ENCODE measurements around the gene GPR15LG. TPM values are rescaled to one million over a fixed set of nuclear protein-coding genes. Genes with fewer than 3 reads are reported as not detected.
"Not testable (repeated sequence)": the region's sequence is repeated elsewhere in the genome, so short reads cannot be mapped to it uniquely, and the experiment has no call there.

GPR15LG gene
- total RNA-seq, 3 donors from 2014 or later = not detected

GRCh38 chr10:84176351-84176750 is 2.8 kb downstream of the GPR15LG start:
- H3K4me3 Mint-ChIP-seq = peak overlapping the region; percentile 6
- no peaks in the 10 kb centered on the region for H3K27me3 Mint-ChIP-seq (ENCODE audit: low read depth)
- no peak for ATAC-seq
- peaks cover 10% of the 10 kb centered on the region for H3K4me1 Mint-ChIP-seq (ENCODE audit: low read depth)
- H3K36me3 Mint-ChIP-seq (ENCODE audit: insufficient read depth) = no peaks in the 10 kb centered on the region
- DNase-seq = no peak
- H3K9me3 Mint-ChIP-seq = no peaks in the 10 kb centered on the region

GRCh38 chr10:84176836-84177474 is 3.4 kb downstream of the GPR15LG start:
- Mint-ChIP-seq H3K27me3 (ENCODE audit: low read depth) (no peaks in the 10 kb centered on the region), H3K9me3 (no peaks in the 10 kb centered on the region), H3K36me3 (ENCODE audit: insufficient read depth) (no peaks in the 10 kb centered on the region), H3K4me1 (ENCODE audit: low read depth) (peaks cover 10% of the 10 kb centered on the region), H3K4me3 (peak overlapping the region; percentile 6)
- ATAC-seq (peak; percentile 9 to 38), DNase-seq (no peak)

- DNase-seq (no peak), ATAC-seq (peak; percentile 62 to 74)
- no peak overlapping the region for H3K4me3 Mint-ChIP-seq
- no peaks in the 10 kb centered on the region for H3K27me3 Mint-ChIP-seq (ENCODE audit: low read depth)
- H3K36me3 Mint-ChIP-seq (ENCODE audit: insufficient read depth) = no peaks in the 10 kb centered on the region
- peaks cover 10% of the 10 kb centered on the region for H3K4me1 Mint-ChIP-seq (ENCODE audit: low read depth)
- no peaks in the 10 kb centered on the region for H3K9me3 Mint-ChIP-seq
Measured at GRCh38 chr10:84177541-84178141, 4.0 kb downstream of the GPR15LG start.

- ATAC-seq = no peak
- no peak overlapping the region for H3K4me3 Mint-ChIP-seq
- H3K9me3 Mint-ChIP-seq = no peaks in the 10 kb centered on the region
- DNase-seq = no peak
- H3K4me1 Mint-ChIP-seq (ENCODE audit: low read depth) = peaks cover 10% of the 10 kb centered on the region
- H3K27me3 Mint-ChIP-seq (ENCODE audit: low read depth) = no peaks in the 10 kb centered on the region
- no peaks in the 10 kb centered on the region for H3K36me3 Mint-ChIP-seq (ENCODE audit: insufficient read depth)
Measured at GRCh38 chr10:84178160-84178609, 4.6 kb downstream of the GPR15LG start.

GRCh38 chr10:84179059-84179710 is 5.6 kb downstream of the GPR15LG start:
- Mint-ChIP-seq H3K4me1 (ENCODE audit: low read depth) (peaks cover 10% of the 10 kb centered on the region), H3K36me3 (ENCODE audit: insufficient read depth) (no peaks in the 10 kb centered on the region), H3K9me3 (no peaks in the 10 kb centered on the region), H3K4me3 (no peak overlapping the region), H3K27me3 (ENCODE audit: low read depth) (no peaks in the 10 kb centered on the region)
- DNase-seq (no peak), ATAC-seq (peak; percentile 9 to 64)

GRCh38 chr10:84180386-84180785 is 6.8 kb downstream of the GPR15LG start:
- H3K9me3 Mint-ChIP-seq; H3K27me3 Mint-ChIP-seq (ENCODE audit: low read depth); ATAC-seq; H3K4me3 Mint-ChIP-seq; H3K36me3 Mint-ChIP-seq (ENCODE audit: insufficient read depth); DNase-seq: not testable (repeated sequence)
- H3K4me1 Mint-ChIP-seq (ENCODE audit: low read depth) = peaks cover 10% of the 10 kb centered on the region

GRCh38 chr10:84181631-84182030 is 8.0 kb downstream of the GPR15LG start:
- DNase-seq = no peak
- ATAC-seq = no peak
- Mint-ChIP-seq H3K4me3 (no peak overlapping the region), H3K4me1 (ENCODE audit: low read depth) (peaks cover 5% of the 10 kb centered on the region), H3K36me3 (ENCODE audit: insufficient read depth) (no peaks in the 10 kb centered on the region), H3K9me3 (no peaks in the 10 kb centered on the region), H3K27me3 (ENCODE audit: low read depth) (no peaks in the 10 kb centered on the region)

GRCh38 chr10:84184517-84184916 is 10.9 kb downstream of the GPR15LG start:
- ATAC-seq = no peak
- DNase-seq = no peak
- H3K4me1 Mint-ChIP-seq (ENCODE audit: low read depth) = no peaks in the 10 kb centered on the region

GRCh38 chr10:84185526-84186175 is 12.1 kb downstream of the GPR15LG start:
- no peak for ATAC-seq
- Mint-ChIP-seq H3K36me3 (ENCODE audit: insufficient read depth) (no peaks in the 10 kb centered on the region), H3K27me3 (ENCODE audit: low read depth) (no peaks in the 10 kb centered on the region), H3K9me3 (no peaks in the 10 kb centered on the region), H3K4me3 (no peak overlapping the region), H3K4me1 (ENCODE audit: low read depth) (peaks cover 4% of the 10 kb centered on the region)
- DNase-seq = no peak

More at GRCh38 chr10:84184517-84184916, 10.9 kb downstream of the GPR15LG start:
- no peaks in the 10 kb centered on the region for H3K36me3 Mint-ChIP-seq (ENCODE audit: insufficient read depth)
- no peaks in the 10 kb centered on the region for H3K9me3 Mint-ChIP-seq
- H3K4me3 Mint-ChIP-seq = no peak overlapping the region
- no peaks in the 10 kb centered on the region for H3K27me3 Mint-ChIP-seq (ENCODE audit: low read depth)

GRCh38 chr10:84188815-84189214 is 15.2 kb downstream of the GPR15LG start:
- no peak for DNase-seq
- H3K4me1 Mint-ChIP-seq (ENCODE audit: low read depth) = peaks cover 12% of the 10 kb centered on the region
- peaks cover 5% of the 10 kb centered on the region for H3K27me3 Mint-ChIP-seq (ENCODE audit: low read depth)
- H3K4me3 Mint-ChIP-seq = no peak overlapping the region
- H3K36me3 Mint-ChIP-seq (ENCODE audit: insufficient read depth) = no peaks in the 10 kb centered on the region
- no peak for ATAC-seq
- H3K9me3 Mint-ChIP-seq = no peaks in the 10 kb centered on the region

GRCh38 chr10:84190621-84191020 is 17.0 kb downstream of the GPR15LG start:
- ATAC-seq (no peak), DNase-seq (no peak)
- Mint-ChIP-seq H3K4me1 (ENCODE audit: low read depth) (peaks cover 17% of the 10 kb centered on the region), H3K9me3 (no peaks in the 10 kb centered on the region), H3K27me3 (ENCODE audit: low read depth) (peaks cover 15% of the 10 kb centered on the region), H3K36me3 (ENCODE audit: insufficient read depth) (no peaks in the 10 kb centered on the region), H3K4me3 (no peak overlapping the region)

- H3K27me3 Mint-ChIP-seq (ENCODE audit: low read depth) = peaks cover 20% of the 10 kb centered on the region
- H3K36me3 Mint-ChIP-seq (ENCODE audit: insufficient read depth) = no peaks in the 10 kb centered on the region
- H3K4me3 Mint-ChIP-seq = no peak overlapping the region
- no peak for ATAC-seq
- peaks cover 19% of the 10 kb centered on the region for H3K4me1 Mint-ChIP-seq (ENCODE audit: low read depth)
- no peak for DNase-seq
- H3K9me3 Mint-ChIP-seq = no peaks in the 10 kb centered on the region
Measured at GRCh38 chr10:84191106-84191505, 17.5 kb downstream of the GPR15LG start.

- no peak overlapping the region for H3K4me3 Mint-ChIP-seq
Measured at GRCh38 chr10:84193327-84193726, 19.7 kb downstream of the GPR15LG start.

GRCh38 chr10:84193846-84194423 is 20.3 kb downstream of the GPR15LG start:
- Mint-ChIP-seq H3K27me3 (ENCODE audit: low read depth) (peaks cover 34% of the 10 kb centered on the region), H3K9me3 (no peaks in the 10 kb centered on the region), H3K36me3 (ENCODE audit: insufficient read depth) (no peaks in the 10 kb centered on the region), H3K4me1 (ENCODE audit: low read depth) (peaks cover 20% of the 10 kb centered on the region), H3K4me3 (peak overlapping the region; percentile 40)
- no peak for ATAC-seq
- DNase-seq = no peak

More at GRCh38 chr10:84193327-84193726, 19.7 kb downstream of the GPR15LG start:
- DNase-seq = no peak
- ATAC-seq = no peak
- Mint-ChIP-seq H3K36me3 (ENCODE audit: insufficient read depth) (no peaks in the 10 kb centered on the region), H3K4me1 (ENCODE audit: low read depth) (peaks cover 20% of the 10 kb centered on the region), H3K9me3 (no peaks in the 10 kb centered on the region), H3K27me3 (ENCODE audit: low read depth) (peaks cover 31% of the 10 kb centered on the region)

Data from activated T-cell treated with anti-CD3 and anti-CD28 coated beads, Interleukin-2, amount 50 U/mL, for 4 hours (primary cell).